PFSK-1 (cell line): ENCODE data around the gene DDC.

ENCODE experiments used
- POLR2AphosphoS5 ChIP-seq: IDR thresholded peaks from 2 replicates; pipeline ENCODE4 v1.6.1; 2012; ENCODE audit warnings: low read depth, mild to moderate bottlenecking, control low read depth, low read length, moderate library complexity
- REST ChIP-seq, 2 experiments: IDR thresholded peaks; 2 replicates each; pipeline versions ENCODE4 v1.6.1 to v1.8.0; 2011 to 2012; ENCODE audit warnings: low read depth in 2 of 2, low read length in 2 of 2, control low read depth in 1 of 2, inconsistent platforms in 1 of 2, mild to moderate bottlenecking in 1 of 2, moderate library complexity in 1 of 2; ENCODE audit not compliant: insufficient read depth in 1 of 2
- SIN3A ChIP-seq: IDR thresholded peaks from 2 replicates; pipeline ENCODE4 v1.6.1; 2012; ENCODE audit warnings: mild to moderate bottlenecking, low read length, moderate library complexity, borderline replicate concordance; ENCODE audit not compliant: insufficient read depth
- TAF1 ChIP-seq: IDR thresholded peaks from 2 replicates; pipeline ENCODE4 v1.6.1; 2012; ENCODE audit warnings: low read length, control low read depth, borderline replicate concordance; ENCODE audit not compliant: insufficient read depth

GRCh38 chr7:50502947-50503346 lies 62.3 kb downstream of the DDC start:
- TF ChIP-seq POLR2AphosphoS5 (no peak), SIN3A (no peak), REST (IDR thresholded peaks at IDR 0.05; ENCODE audit: insufficient read depth in 1 of 2, low read depth in 2 of 2, low read length in 2 of 2) (no peak), TAF1 (no peak)
